ENCODE data around the gene LANCL3. TPM values are rescaled to one million over a fixed set of nuclear protein-coding genes. Genes with fewer than 3 reads are reported as not detected.
"Not testable (repeated sequence)": the region's sequence is repeated elsewhere in the genome, so short reads cannot be mapped to it uniquely, and the experiment has no call there.

LANCL3 gene
- total RNA-seq = under 1 TPM in 1 of 2 experiments, not detected in 1; 0.02 TPM

- H3K27me3 Mint-ChIP-seq (ENCODE audit: low read depth) = peaks cover 12% of the 10 kb centered on the region
- H3K27ac Mint-ChIP-seq; DNase-seq; H3K9me3 Mint-ChIP-seq; H3K36me3 Mint-ChIP-seq (ENCODE audit: low read depth); CTCF ChIA-PET; H3K4me1 Mint-ChIP-seq (ENCODE audit: low read depth): not testable (repeated sequence)
- intact Hi-C loops (cut with micrococcal nuclease) = loop anchor here (2.0 kb wide), 1 partner anchor 253 kb away; no protein-coding TSS in a partner anchor
- H3K4me3 Mint-ChIP-seq = peak within 1 kb of the TSS; percentile 36
These were observed at the start of gene LANCL3 for GRCh38 chrX:37571426-37572107. LANCL3 (plus strand) TSS chrX:37571661; CDS start chrX:37571871, 210 bp downstream.

GRCh38 chrX:37523673-37524072, 47.8 kb upstream of the LANCL3 start:
- H3K27ac Mint-ChIP-seq; intact Hi-C loops (cut with micrococcal nuclease); H3K9me3 Mint-ChIP-seq; H3K4me3 Mint-ChIP-seq; H3K27me3 Mint-ChIP-seq (ENCODE audit: low read depth); H3K4me1 Mint-ChIP-seq (ENCODE audit: low read depth); DNase-seq; H3K36me3 Mint-ChIP-seq (ENCODE audit: low read depth); CTCF ChIA-PET: not testable (repeated sequence)

- Mint-ChIP-seq H3K27ac (no peak overlapping the region), H3K36me3 (ENCODE audit: low read depth) (no peaks in the 10 kb centered on the region), H3K4me3 (no peak overlapping the region), H3K4me1 (ENCODE audit: low read depth) (no peaks in the 10 kb centered on the region), H3K27me3 (ENCODE audit: low read depth) (no peaks in the 10 kb centered on the region), H3K9me3 (no peaks in the 10 kb centered on the region)
- intact Hi-C loops (cut with micrococcal nuclease) = no loop called here
- no peak for DNase-seq
- CTCF ChIA-PET = no interaction called here
These were observed 29.5 kb upstream of the LANCL3 start for GRCh38 chrX:37541991-37542390.

GRCh38 chrX:37542791-37543190, 28.7 kb upstream of the LANCL3 start:
- CTCF ChIA-PET = no interaction called here
- intact Hi-C loops (cut with micrococcal nuclease) = no loop called here
- no peaks in the 10 kb centered on the region for H3K36me3 Mint-ChIP-seq (ENCODE audit: low read depth)

GRCh38 chrX:37543324-37543723, 28.1 kb upstream of the LANCL3 start:
- no peaks in the 10 kb centered on the region for H3K4me1 Mint-ChIP-seq (ENCODE audit: low read depth)
- H3K9me3 Mint-ChIP-seq = no peaks in the 10 kb centered on the region
- H3K27me3 Mint-ChIP-seq (ENCODE audit: low read depth) = no peaks in the 10 kb centered on the region
- CTCF ChIA-PET = no interaction called here
- no peaks in the 10 kb centered on the region for H3K36me3 Mint-ChIP-seq (ENCODE audit: low read depth)
- DNase-seq = no peak
- no peak overlapping the region for H3K4me3 Mint-ChIP-seq
- intact Hi-C loops (cut with micrococcal nuclease) = no loop called here
- no peak overlapping the region for H3K27ac Mint-ChIP-seq

More at GRCh38 chrX:37542791-37543190, 28.7 kb upstream of the LANCL3 start:
- Mint-ChIP-seq H3K27me3 (ENCODE audit: low read depth) (no peaks in the 10 kb centered on the region), H3K4me3 (no peak overlapping the region), H3K9me3 (no peaks in the 10 kb centered on the region), H3K27ac (no peak overlapping the region), H3K4me1 (ENCODE audit: low read depth) (no peaks in the 10 kb centered on the region)
- no peak for DNase-seq

GRCh38 chrX:37544531-37544930, 26.9 kb upstream of the LANCL3 start:
- H3K36me3 Mint-ChIP-seq (ENCODE audit: low read depth); H3K27me3 Mint-ChIP-seq (ENCODE audit: low read depth); DNase-seq; H3K9me3 Mint-ChIP-seq; H3K4me1 Mint-ChIP-seq (ENCODE audit: low read depth); CTCF ChIA-PET; intact Hi-C loops (cut with micrococcal nuclease); H3K27ac Mint-ChIP-seq; H3K4me3 Mint-ChIP-seq: not testable (repeated sequence)

- Mint-ChIP-seq H3K4me3 (no peak overlapping the region), H3K9me3 (no peaks in the 10 kb centered on the region), H3K4me1 (ENCODE audit: low read depth) (no peaks in the 10 kb centered on the region), H3K27me3 (ENCODE audit: low read depth) (no peaks in the 10 kb centered on the region), H3K27ac (no peak overlapping the region), H3K36me3 (ENCODE audit: low read depth) (no peaks in the 10 kb centered on the region)
- no peak for DNase-seq
- CTCF ChIA-PET = no interaction called here
- intact Hi-C loops (cut with micrococcal nuclease) = no loop called here
These were observed 26.4 kb upstream of the LANCL3 start for GRCh38 chrX:37545066-37545465.

- H3K4me1 Mint-ChIP-seq (ENCODE audit: low read depth); DNase-seq; H3K27me3 Mint-ChIP-seq (ENCODE audit: low read depth); H3K4me3 Mint-ChIP-seq; H3K36me3 Mint-ChIP-seq (ENCODE audit: low read depth); H3K27ac Mint-ChIP-seq; CTCF ChIA-PET; H3K9me3 Mint-ChIP-seq; intact Hi-C loops (cut with micrococcal nuclease): not testable (repeated sequence)
These were observed 21.8 kb upstream of the LANCL3 start for GRCh38 chrX:37549619-37550018.

GRCh38 chrX:37553476-37553875, 18.0 kb upstream of the LANCL3 start:
- Mint-ChIP-seq H3K36me3 (ENCODE audit: low read depth) (no peaks in the 10 kb centered on the region), H3K27me3 (ENCODE audit: low read depth) (no peaks in the 10 kb centered on the region), H3K9me3 (no peaks in the 10 kb centered on the region), H3K4me1 (ENCODE audit: low read depth) (no peaks in the 10 kb centered on the region), H3K4me3 (no peak overlapping the region), H3K27ac (no peak overlapping the region)
- CTCF ChIA-PET = no interaction called here
- DNase-seq = no peak
- intact Hi-C loops (cut with micrococcal nuclease) = no loop called here

GRCh38 chrX:37565254-37565653, 6.2 kb upstream of the LANCL3 start:
- H3K4me3 Mint-ChIP-seq; H3K27ac Mint-ChIP-seq; H3K4me1 Mint-ChIP-seq (ENCODE audit: low read depth); H3K27me3 Mint-ChIP-seq (ENCODE audit: low read depth); H3K9me3 Mint-ChIP-seq; CTCF ChIA-PET; H3K36me3 Mint-ChIP-seq (ENCODE audit: low read depth); DNase-seq; intact Hi-C loops (cut with micrococcal nuclease): not testable (repeated sequence)

- H3K4me3 Mint-ChIP-seq; CTCF ChIA-PET; H3K27ac Mint-ChIP-seq; DNase-seq; intact Hi-C loops (cut with micrococcal nuclease); H3K36me3 Mint-ChIP-seq (ENCODE audit: low read depth); H3K9me3 Mint-ChIP-seq; H3K4me1 Mint-ChIP-seq (ENCODE audit: low read depth): not testable (repeated sequence)
- H3K27me3 Mint-ChIP-seq (ENCODE audit: low read depth) = peaks cover 11% of the 10 kb centered on the region
These were observed 1.1 kb upstream of the LANCL3 start for GRCh38 chrX:37570349-37570748.

GRCh38 chrX:37572108-37572587, 687 bp downstream of the LANCL3 start:
- intact Hi-C loops (cut with micrococcal nuclease) = loop anchor here (2.0 kb wide), 1 partner anchor 253 kb away; no protein-coding TSS in a partner anchor
- H3K36me3 Mint-ChIP-seq (ENCODE audit: low read depth); H3K9me3 Mint-ChIP-seq; H3K4me1 Mint-ChIP-seq (ENCODE audit: low read depth); CTCF ChIA-PET; H3K27ac Mint-ChIP-seq: not testable (repeated sequence)
- DNase-seq = peak; percentile 8
- peak overlapping the region; percentile 36 for H3K4me3 Mint-ChIP-seq
- H3K27me3 Mint-ChIP-seq (ENCODE audit: low read depth) = peaks cover 16% of the 10 kb centered on the region

GRCh38 chrX:37573121-37573520, 1.7 kb downstream of the LANCL3 start:
- H3K36me3 Mint-ChIP-seq (ENCODE audit: low read depth); DNase-seq; CTCF ChIA-PET; H3K4me3 Mint-ChIP-seq; H3K27ac Mint-ChIP-seq; H3K4me1 Mint-ChIP-seq (ENCODE audit: low read depth); H3K9me3 Mint-ChIP-seq: not testable (repeated sequence)
- intact Hi-C loops (cut with micrococcal nuclease) = loop anchor here (2.0 kb wide), 1 partner anchor 252 kb away; no protein-coding TSS in a partner anchor
- H3K27me3 Mint-ChIP-seq (ENCODE audit: low read depth) = peaks cover 16% of the 10 kb centered on the region

Data from activated naive CD4-positive, alpha-beta T cell treated with anti-CD3 and anti-CD28 coated beads for 36 hours (primary cell).